ENCODE data around the gene C5orf24.

GRCh38 chr5:134803821-134804220 lies 41.9 kb upstream of the C5orf24 start:
- TF ChIP-seq CTCF (IDR thresholded peaks at IDR 0.05) (no peak), POLR2A (IDR thresholded peaks at IDR 0.05) (no peak)

All from uterus (tissue), 2 donors.